Hematopoietic multipotent progenitor cell treated with erythropoietin and hydrocortisone succinate and interleukin-3 and kit ligand, for 4 days (in vitro differentiated cells): Measurements from ENCODE around the gene RBM25.

Source experiments
- DNase-seq: peaks from one replicate; pipeline ENCODE4 v3.0.0-alpha.2; 2015

RBM25 gene

DNA sequence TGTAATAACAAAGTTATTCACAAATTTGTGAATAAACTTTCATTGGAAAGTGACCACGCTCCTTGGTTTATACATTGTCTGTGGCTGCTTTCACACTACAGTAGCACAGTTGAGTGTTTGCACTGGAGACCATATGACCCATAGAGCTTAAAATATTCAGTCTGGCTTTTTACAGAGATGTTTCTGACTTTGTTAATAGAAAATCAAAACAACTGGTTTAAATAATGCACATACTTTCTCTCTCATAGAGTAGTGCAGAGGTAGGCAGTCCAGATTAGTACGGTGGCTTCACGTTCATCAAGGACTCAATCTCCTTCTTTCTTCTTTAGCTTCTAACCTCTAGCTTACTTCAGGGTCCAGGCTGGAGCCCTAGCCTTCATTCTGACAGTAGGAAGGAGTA, 114.2 kb downstream of the RBM25 start:
- no peak for DNase-seq

DNA sequence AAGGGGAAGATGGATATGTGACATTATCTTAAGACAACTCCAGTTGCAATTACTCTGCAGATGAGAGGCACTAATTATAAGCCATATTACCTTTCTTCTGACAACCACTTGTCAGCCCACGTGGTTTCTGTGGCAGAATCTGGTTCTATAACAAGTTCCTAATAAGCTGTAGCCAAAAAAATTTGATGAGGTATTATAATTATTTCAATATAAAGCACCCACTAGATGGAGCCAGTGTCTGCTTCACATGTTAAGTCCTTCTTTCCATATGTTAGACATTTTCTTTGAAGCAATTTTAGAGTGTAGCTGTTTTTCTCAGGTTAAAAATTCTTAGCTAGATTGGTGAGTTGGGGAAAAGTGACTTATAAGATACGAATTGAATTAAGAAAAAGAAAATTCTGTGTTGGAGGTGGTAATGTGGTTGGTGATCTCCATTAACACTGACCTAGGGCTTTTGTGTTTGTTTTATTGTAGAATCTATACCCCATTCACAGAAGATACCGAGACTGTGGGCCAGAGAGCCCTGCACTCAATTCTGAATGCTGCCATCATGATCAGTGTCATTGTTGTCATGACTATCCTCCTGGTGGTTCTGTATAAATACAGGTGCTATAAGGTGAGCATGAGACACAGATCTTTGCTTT, 114.9 kb downstream of the RBM25 start:
- DNase-seq: peak; percentile 83
